Hippocampal formation (tissue), 2 donors: ENCODE results near the gene AKT1S1.

Experiments used
- DNase-seq, 2 donors: peaks; one replicate each; lab custom pipeline; 2025; lab: John Stamatoyannopoulos, UW

AKT1S1 gene

DNA sequence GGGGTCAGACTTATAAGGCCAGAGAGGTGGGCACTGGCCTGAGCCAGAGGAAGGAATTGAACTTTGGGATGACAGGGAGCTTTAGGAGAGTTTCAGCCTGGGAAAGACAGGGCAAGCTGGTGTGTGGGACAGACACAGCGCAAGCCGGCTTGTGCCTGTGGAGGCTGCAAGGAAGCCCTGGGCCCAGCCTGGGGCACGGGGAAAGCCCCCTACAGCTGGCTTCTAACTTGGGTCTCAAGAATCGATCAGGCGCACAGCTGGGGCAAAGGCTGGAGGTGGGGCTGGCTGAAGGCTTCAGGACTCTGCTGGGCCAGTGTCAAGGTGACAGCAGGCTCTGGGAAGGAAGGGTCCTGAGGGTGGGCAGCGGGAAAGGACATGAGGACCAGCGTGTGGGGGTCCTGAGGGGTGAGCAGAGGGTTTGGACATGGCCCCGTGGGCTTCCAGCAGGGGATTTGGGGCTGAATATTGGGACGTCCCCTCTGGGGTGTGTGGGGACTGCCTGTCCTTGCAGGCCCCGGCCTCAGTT is 23.2 kb downstream of the AKT1S1 start:
- DNase-seq = no peak

DNA sequence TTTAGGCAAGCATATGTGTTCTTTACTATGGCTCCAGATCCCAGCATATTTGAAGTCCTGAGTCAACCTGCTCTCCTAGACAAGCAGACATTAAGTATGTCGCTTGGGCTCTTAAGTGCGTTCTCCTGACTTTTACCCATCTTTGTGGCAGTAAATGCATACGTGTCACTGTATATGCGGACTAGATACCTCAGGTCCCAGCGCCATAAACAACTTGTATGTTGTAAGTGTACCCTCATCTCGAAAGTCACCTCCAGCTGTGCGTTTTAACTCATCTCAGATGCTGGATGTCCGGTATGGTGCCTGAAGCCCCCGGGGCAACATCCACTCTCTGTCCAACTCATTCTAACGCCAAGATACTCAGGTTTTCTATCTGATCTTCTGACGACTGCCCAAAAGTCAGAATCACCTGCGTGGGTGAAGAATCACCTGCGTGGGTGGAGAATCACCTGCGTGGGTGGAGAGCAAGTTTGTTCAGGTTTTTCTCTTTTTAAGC is 24.5 kb downstream of the AKT1S1 start:
- DNase-seq = no peak

DNA sequence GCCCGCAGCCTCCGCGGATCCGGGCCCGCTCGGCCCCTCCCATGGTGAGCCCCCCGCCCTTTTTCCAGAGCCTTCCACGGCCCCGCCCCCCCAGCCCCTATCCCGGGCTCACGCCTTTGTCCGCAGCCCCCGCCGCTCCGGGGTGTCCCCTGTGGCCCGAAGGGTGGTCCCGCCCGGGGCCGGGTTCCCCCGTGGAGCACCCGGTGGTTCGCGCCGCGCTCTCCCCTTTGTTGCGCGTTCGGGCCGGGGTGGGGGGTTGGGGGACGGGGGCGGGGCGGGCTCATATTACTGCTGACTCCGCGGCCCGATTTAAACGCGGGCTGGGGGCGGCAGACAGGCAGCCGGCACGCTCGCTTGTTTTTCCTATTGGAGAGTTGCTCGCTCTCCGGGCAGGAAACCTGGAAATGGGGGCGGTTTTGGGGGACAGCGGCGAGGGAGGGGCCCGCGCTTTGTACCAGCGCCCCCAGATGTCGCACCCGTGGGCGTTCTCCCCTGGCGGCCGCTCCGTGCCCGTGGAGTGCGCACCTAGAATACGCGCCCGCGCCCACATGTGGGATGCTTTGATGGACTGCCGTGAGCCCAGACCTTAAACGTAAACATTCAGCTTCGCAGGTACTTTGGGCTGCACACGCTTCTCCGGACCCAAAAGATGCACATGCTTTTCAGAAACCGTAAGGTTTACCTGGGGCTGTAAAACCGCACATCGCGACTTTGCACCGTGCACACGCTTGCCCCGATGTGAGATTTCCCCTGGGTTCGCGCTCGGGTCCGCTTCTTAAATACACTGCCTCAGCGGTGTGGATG is 25.5 kb downstream of the AKT1S1 start:
- no peak for DNase-seq

DNA sequence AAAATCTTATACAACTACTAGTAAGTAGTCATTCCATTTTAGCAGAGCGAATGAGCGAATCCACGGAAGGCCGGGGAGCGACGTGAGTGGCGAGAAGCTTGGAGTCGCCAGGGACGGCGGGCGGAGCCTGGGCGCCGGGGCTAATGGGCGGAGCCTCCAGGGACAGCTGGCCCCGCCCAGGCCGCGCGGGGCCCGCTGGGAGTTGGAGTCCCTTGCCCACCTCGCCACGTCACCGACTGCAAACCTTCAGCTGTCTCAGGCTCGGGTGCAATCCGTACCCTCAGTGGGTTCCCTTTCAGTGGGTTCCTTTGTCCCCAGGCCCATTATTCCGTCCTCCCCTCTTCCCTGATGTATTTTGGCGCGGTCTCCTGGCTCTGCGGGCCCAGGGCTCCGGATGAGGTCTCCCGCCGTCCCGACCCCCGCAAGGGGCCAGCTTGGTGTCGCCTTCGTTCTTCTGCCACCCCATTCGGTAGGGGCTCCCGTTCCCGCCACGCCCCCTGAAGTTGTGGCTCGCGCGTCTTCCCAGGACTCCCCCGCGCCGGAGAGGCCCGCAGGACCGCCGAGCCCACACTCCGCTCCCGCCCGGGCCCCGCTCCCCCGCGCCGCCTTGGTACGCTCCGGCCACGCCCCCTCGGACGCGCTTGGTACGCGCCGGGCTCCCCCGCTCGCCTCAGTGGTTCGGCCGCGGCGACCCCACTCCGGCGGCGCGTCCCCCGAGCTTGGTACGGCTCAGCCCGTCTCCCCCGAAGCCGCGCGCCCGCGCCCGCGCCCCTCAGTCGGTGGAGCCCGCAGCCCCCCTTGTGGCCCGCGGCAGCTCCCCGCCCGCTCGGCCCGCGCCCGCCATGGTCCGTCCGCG is 26.4 kb downstream of the AKT1S1 start, which contains the start of gene PTOV1:
TSS of gene PTOV1 (plus strand) at position 673 of the 856 bp plus-strand sequence.
- peak; percentile 88 to 90 for DNase-seq

DNA sequence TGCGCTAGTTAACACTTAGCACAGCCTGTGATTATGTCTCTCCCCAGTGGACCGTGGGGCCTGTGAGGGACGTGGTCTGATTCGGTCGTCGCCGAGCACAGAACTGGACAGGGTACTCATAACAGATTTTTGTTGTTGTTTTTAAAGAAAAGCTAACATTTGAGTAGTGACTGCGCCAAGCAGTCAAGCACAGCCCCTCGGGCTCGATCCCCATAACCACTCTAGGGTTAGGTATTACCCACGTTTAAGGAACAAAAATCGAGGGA is 27.0 kb downstream of the AKT1S1 start:
- no peak for DNase-seq

DNA sequence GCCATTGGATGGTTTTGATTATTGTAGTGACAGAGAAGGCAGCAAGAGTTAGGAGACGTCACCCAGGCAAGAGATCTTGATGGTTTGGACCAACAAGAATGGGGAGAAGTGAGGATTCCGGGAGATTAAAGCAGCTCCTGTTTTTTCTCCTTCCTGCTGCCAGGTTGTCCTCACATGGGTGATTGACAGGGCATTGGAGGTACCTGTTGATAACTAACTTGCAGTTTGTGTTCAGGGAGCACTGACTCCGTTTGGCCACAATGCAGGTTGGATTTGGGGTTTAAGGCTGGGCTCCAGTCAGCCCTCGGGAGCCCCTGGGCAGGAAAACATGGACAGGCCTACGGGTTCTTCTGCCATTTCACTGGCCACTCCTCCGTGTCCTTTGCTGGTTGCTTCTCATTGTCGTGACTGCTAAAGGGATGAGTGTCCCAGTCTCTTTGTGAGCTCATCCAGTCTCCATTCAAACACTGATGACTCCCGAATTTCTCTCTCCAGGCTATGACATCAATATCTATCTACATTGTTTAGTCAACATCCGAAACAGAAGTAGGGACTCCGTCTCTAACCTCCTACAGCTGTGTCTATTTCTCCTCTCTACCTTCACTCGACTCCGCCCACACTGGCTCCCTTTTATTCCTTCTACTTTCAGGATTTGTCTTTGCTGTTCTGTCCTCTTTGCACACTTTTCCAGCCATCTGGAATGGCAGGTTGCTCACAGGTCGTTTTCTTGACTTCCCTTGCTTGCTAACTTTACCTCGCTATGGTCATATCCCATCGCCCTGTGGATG is 27.5 kb downstream of the AKT1S1 start:
- DNase-seq = no peak

DNA sequence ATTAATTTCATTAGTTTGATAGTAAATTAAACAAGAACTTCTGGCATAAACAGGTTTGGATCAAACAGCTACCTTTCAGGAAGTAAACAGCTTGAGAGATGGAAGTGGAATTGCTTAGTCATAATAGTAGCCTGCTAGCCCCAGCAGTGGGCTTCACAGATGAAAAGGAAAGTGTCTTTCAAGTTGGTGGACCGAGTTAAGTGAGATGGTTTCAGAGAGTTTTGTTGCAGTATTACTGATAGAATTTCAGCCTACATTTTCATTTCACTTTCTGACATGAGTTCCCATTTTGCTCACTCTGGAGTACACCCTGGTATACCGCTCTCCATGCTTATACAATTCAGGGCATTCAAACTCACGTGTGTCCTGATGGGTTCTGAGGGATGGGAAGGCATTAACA is 28.2 kb downstream of the AKT1S1 start:
- DNase-seq = no peak

DNA sequence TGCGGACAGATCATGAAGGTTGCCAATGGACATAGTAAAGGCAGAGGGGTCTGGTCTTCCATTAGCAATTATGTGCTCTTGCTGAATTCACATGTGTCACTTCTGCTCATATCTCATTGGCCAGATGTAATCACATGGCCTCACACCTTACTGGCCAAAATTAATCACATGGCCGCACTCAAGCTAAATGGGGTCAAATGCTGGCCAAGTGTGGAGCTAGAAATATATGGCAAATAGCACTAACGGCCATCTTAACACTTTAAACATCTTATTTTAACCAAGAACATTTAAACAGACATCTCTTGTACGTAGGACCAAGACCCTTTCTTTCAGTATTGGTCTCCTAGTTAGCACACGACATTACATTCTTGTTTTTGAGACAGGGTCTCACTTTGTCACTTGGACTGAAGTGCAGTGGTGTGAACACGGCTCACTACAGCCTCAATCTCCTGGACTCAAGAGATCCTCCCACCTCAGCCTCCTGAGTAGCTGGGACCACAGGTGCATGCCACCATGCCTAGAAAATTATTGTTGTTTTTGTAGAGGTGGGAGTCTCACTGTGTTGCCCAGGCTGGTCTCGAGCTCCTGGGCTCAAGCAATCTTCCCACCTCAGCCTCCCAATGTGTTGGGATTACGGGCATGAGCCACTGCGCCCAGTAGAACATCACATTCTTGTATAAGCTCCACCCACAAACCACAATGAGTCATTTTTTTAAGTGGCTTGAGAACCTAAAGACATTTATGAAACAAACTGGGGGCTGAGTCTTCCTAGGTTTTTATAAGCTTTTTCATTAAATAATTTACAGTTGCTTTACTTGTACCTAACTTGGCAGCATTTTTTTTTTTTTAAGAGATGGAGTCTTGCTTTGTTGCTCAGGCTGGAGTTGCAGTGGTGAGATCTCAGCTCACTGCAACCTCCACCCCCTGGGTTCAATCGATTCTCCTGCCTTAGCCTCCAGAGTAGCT is 29.1 kb downstream of the AKT1S1 start:
- no peak for DNase-seq

DNA sequence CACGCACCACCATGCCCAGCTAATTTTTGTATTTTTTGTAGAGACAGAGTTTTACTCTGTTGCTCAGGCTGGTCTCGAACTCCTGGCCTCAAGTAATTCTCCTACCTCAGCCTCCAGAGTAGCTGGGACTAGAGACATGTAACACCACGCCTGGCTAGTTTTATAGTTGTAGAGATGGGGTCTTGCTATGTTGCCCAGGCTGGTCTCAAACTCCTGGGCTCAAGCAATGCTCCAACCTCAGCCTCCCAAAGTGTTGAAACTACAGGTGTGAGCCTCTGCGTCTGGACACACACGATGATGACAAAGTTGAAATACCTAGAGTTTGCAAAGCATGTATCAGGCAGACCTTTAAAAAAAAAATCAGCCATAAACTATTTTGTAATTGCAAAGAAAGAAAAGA is 30.7 kb downstream of the AKT1S1 start:
- DNase-seq = no peak

DNA sequence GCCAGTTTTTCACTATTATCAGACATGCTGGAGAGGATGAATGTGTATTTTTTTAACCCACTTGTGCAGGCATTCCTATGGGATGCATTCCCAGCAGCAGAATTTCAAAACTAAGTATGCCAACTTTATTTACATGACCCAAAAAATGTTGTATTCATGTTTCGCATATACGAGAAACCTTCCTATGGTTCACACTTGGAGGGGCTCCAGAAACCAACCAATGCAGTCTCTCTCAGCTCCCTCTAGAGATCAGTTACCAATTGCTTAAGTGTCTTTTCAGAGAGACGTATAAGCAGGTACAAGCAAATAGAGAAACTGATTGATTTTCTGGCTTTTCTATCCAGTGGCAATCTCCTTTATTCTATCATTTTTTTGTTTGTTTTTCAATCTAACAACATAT is 31.7 kb downstream of the AKT1S1 start:
- no peak for DNase-seq

DNA sequence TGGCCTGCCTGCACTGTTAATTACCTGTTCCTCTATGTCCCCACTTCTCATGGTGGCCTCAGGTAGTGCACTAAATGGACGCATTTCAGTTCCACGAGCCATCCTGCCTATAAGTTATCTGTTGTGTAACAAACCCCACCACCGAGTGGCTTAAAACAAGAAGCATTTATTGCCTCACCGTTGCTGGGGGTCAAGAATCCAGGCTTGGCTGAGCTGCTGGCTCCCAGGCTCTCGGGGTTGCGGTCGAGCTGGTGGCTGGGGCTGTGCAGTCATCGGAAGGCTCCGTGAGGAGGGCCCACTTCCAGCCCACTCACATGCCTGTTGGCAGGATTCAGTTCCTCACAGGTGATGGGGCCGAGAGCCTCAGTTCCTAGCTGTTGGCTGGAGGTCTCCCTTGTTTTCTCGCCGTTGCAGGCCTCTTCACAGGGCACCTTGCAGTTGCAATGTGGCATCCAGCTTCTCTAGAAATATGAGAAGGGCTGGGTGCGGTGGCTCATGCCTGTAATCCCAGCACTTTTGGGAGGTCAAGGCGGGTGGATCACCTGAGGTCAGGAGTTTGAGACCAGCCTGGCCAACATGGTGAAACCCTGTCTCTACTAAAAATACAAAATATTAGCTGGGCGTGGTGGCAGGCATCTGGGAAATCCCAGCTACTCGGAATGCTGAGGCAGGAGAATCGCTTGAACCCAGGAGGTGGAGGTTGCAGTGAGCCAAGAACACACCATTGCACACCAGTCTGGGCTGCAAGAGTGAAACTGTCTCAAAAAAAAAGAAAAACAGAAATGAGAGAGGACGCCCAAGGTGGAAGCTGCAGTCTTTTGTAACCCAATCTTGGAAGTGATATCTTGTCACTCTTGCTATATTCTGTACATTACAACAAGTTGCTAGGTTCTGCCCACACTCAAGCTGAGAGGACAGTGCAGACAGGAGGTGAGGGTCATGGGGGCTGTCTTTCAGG is 32.7 kb downstream of the AKT1S1 start:
- no peak for DNase-seq

DNA sequence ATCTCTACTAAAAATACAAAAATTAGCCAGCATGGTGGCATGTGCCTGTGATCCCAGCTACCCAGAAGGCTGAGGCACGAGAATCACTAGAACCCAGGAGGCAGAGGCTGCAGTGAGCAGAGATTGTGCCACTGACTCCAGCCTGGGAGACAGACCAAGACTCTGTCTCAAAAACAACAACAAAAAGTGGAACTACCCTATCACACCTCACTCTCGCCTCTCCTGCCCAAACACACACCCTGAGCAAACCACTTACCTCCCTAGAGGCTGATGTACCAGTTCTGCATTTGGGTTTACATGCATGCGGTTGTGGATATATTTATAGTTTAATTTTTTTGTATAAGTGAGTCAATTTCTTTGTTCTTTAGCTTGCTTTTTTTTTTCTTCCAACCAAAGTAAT is 33.9 kb downstream of the AKT1S1 start:
- no peak for DNase-seq

DNA sequence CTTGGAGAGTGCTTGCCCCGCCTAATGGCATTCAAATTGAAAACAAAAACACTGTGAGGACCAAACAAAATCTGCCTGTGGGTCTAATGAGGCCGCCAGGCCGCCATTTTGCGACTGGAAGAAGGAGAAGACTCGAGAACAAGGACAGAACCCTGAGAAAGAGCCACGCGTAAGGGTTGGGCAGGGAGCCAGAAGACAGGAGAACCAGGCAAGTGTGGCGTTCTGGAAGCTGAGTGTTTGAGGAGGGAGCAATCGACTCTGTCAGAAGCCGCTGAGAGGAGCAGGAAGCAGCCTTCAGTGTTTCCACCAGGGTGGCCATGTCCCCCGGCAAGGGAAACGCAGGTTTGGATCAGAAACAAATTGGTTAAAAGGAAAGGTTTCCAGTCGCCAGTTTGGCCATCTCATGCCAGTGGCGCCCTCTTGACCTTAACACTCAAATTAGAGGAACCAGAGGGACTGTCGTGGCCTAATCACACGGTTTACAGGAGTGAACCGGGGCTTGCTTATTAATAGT is 36.4 kb downstream of the AKT1S1 start:
- DNase-seq = no peak

DNA sequence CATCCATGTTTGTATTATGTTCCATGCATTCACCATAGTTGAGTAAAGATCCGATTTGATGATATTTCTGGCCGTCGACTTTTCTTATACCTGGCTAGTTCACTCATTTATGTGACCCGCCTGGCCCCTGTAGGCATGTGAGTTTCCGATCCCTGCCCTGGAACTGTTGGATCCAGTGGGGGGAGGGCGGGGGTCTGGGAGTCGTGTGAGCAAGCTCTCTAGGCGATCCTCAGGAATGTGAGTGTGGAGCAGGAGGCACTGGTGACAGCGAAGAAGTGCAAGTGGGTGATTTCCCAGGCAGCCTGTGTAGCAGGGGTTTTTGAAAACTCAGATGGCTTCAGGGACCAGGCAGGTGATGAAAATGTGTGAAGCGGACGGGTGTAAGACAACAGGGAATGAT is 36.8 kb downstream of the AKT1S1 start:
- DNase-seq = no peak

DNA sequence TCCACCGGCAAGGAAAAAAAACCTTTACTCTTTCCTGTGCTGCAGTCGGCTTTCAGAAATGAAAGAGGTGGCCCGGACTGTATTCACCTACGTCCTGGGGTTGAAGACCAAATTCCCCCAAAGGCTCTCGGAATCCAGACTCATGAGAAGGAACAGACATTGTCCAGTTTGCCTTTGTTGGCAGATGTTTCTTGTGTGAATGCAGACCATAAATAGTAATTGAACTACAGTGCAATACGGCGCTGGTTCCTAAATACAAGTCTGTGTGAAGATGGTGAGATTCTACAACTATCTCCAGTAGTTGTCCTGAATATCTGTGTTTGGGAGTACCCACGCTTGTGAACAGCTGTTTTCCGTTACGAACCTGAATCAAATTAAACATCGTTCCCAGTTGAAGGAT is 37.4 kb downstream of the AKT1S1 start:
- DNase-seq = no peak

DNA sequence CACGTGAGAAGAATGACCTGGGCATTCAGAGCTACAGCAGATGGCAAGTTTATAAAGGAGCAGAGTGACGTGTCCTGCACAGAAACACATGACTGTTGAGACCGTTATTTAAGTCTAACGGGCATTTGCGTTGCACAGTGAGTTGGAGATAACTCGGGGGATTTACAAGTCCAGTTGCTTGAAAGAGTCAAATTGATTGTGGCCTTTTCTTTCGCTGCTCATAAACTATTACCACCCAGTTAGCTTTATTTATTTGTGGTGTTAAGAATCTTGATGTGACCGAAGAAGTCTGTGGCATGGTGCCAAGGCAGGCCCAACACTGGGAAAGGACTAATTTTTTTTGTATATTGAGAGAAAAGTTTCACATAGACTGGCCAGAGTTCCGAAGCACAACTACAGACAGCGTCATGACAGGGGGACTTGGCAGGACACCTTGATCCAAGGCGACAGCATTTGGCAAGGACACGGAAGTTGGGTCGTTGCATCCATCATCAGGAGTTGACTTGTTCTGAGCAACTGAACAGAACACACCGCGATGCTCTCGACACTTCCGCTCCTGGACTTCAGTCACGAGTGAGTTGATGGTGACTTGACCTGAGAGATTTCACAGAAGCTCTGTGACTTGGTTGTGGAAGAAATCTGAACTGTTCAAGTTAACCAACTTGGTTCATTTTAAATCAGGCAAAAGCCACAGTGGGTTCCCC is 38.1 kb downstream of the AKT1S1 start:
- no peak for DNase-seq

DNA sequence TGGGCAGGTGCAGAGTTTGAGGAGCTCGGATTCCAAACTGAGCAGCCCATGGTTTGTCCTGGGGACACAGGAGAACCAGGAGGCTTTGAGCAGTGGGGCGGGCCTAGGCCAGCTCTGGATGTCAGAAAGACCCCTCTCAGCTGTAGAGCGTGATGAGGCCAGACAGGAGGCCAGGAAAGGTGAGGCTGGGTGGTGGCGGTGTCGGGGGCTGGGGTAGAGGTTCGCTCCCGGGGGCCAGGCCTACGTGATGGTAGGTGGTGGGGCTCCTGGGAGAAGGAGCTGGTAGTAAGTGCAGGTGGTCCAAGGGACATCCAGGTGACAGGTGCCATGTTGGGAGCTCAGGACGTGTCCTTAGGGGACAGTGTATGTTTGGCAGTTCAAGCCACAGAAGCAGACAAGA is 39.7 kb downstream of the AKT1S1 start:
- no peak for DNase-seq

DNA sequence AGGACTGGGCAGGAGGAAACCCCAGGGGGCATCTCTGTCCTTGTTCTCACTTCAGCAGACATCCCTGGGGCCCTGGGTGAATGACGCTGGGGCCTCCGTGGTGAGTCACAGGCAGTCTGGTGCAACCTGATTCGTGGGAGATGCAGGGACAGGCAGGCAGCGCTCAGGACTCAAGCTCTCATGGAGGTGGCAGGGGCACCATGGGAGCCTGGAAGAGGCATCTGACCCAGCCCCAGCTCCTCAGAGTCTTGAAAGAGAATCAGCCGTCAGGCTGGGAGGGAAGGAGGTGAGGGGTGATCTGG is 40.2 kb downstream of the AKT1S1 start:
- DNase-seq = no peak
